HCT116 (cell line): ENCODE measurements around the gene WDR59. TPM values are rescaled to one million over a fixed set of nuclear protein-coding genes. Genes with fewer than 3 reads are reported as not detected.
"Not testable (repeated sequence)": the region's sequence is repeated elsewhere in the genome, so short reads cannot be mapped to it uniquely, and the experiment has no call there.

ENCODE experiments used
- ATAC-seq: fragments of 200-7000 bp; cut with Tn5 transposase; 2 replicates; pipeline ENCODE4 v1.9.1; 2020; ENCODE audit warnings: mild to moderate bottlenecking, moderate library complexity
- BruUV-seq: library from RNA; stranded (reverse); fragments of 400-500 nt; replicated peaks from 2 replicates; lab custom pipeline; 2021; lab: Mats Ljungman, UMichigan
- CTCF ChIA-PET: fragments of 300-600 bp; sonication (Branson Sonifier 250); formaldehyde crosslinking; loops from one replicate; lab custom pipeline; 2021; ENCODE audit warnings: antibody characterized with exemption; lab: Charles Lee
- POLR2A ChIA-PET: fragments of 300-600, 350-600 bp; sonication (Branson Sonifier 250); formaldehyde crosslinking; loops from one replicate; lab custom pipeline; 2021; ENCODE audit warnings: antibody characterized with exemption; lab: Charles Lee
- RAD21 ChIA-PET, 2 experiments: fragments of 300-600 bp; sonication (Branson Sonifier 250); formaldehyde crosslinking; loops; one replicate each; lab custom pipeline; 2023; ENCODE audit warnings: low total read pairs in 2 of 2; ENCODE audit not compliant: uncharacterized antibody in 2 of 2, unreplicated experiment in 2 of 2, low non-redundant PET in 1 of 2; lab: Charles Lee
- DNase-seq: peaks from one replicate; pipeline ENCODE4 v3.0.0-alpha.2; 2010; ENCODE audit warnings: low read depth, low spot score
- H2AFZ ChIP-seq: fragments of 200-600 bp; shearing (Covaris generic), sonication (generic); 2 replicates; pipeline ENCODE4 v1.6.1; 2017; ENCODE audit warnings: low read depth, mixed run types, mixed read lengths, antibody characterized with exemption, low read length; ENCODE audit not compliant: poor library complexity, severe bottlenecking
- H3K27ac ChIP-seq: 2 replicates; pipeline ENCODE4 v1.5.1; 2012; ENCODE audit warnings: low read depth, low read length
- H3K27me3 ChIP-seq: fragments of 200-600 bp; sonication (generic); 2 replicates; pipeline ENCODE4 v1.6.1; 2016; ENCODE audit warnings: mixed run types, low read length, mixed read lengths; ENCODE audit not compliant: insufficient read depth
- H3K36me3 ChIP-seq, 2 experiments: fragments of 200-500 bp in 1 of 2; fragments of 200-600 bp in 1 of 2; sonication (Bioruptor generic) in 1 of 2; sonication (generic) in 1 of 2; 2 replicates each; pipeline versions ENCODE4 v1.5.1 to v1.6.1; 2014 to 2016; ENCODE audit warnings: low read length in 2 of 2, inconsistent platforms in 1 of 2, mixed read lengths in 1 of 2, mixed run types in 1 of 2; ENCODE audit not compliant: insufficient read depth in 2 of 2, control insufficient read depth in 1 of 2
- H3K4me1 ChIP-seq, 2 experiments: fragments of 200-600 bp in 1 of 2; sonication (generic) in 1 of 2; 2 replicates each; pipeline versions ENCODE4 v1.5.1 to v1.6.1; 2012 to 2017; ENCODE audit warnings: low read length in 2 of 2, inconsistent platforms in 1 of 2, mild to moderate bottlenecking in 1 of 2, mixed read lengths in 1 of 2, mixed run types in 1 of 2, moderate library complexity in 1 of 2; ENCODE audit not compliant: insufficient read depth in 2 of 2, control insufficient read depth in 1 of 2
- H3K4me2 ChIP-seq: fragments of 200-600 bp; sonication (generic); 2 replicates; pipeline ENCODE4 v1.6.1; 2017; ENCODE audit warnings: mixed run types, low read length, mixed read lengths
- H3K4me3 ChIP-seq, 2 experiments: fragments of 200-600 bp in 1 of 2; sonication (generic) in 1 of 2; replicated peaks in 1 of 2; 2 replicates each; pipeline ENCODE4 v1.5.1; 2011 to 2016; ENCODE audit warnings: low read length in 2 of 2, control low read depth in 1 of 2, low read depth in 1 of 2, mild to moderate bottlenecking in 1 of 2, mixed read lengths in 1 of 2, mixed run types in 1 of 2
- H3K79me2 ChIP-seq: fragments of 200-600 bp; sonication (generic); 2 replicates; pipeline ENCODE4 v1.6.1; 2017; ENCODE audit warnings: mild to moderate bottlenecking, mixed run types, low read length, moderate library complexity, mixed read lengths; ENCODE audit not compliant: insufficient read depth
- H3K9ac ChIP-seq: fragments of 200-600 bp; sonication (generic); 2 replicates; pipeline ENCODE4 v1.6.1; 2016; ENCODE audit warnings: low read length, mixed read lengths
- H3K9me2 ChIP-seq: fragments of 200-600 bp; sonication (generic), shearing (Covaris generic); 2 replicates; pipeline ENCODE4 v1.6.1; 2017; ENCODE audit warnings: mixed run types, mild to moderate bottlenecking, moderate library complexity; ENCODE audit not compliant: insufficient read depth
- H3K9me3 ChIP-seq, 2 experiments: fragments of 200-500 bp in 1 of 2; fragments of 200-600 bp in 1 of 2; sonication (Bioruptor generic) in 1 of 2; sonication (generic) in 1 of 2; 2 replicates each; pipeline ENCODE4 v1.6.1; 2014 to 2017; ENCODE audit warnings: low read length in 2 of 2, mixed read lengths in 2 of 2, inconsistent platforms in 1 of 2, low read depth in 1 of 2, mild to moderate bottlenecking in 1 of 2, mixed run types in 1 of 2, moderate library complexity in 1 of 2; ENCODE audit not compliant: control insufficient read depth in 1 of 2, insufficient read depth in 1 of 2
- H4K20me1 ChIP-seq: fragments of 200-600 bp; sonication (generic), shearing (Covaris generic); 2 replicates; pipeline ENCODE4 v1.6.1; 2017; ENCODE audit warnings: mixed run types, mild to moderate bottlenecking, moderate library complexity; ENCODE audit not compliant: insufficient read depth
- ATF3 ChIP-seq: IDR thresholded peaks from 2 replicates; pipeline ENCODE4 v1.6.1; 2012
- EZH2 ChIP-seq: fragments of 200-600 bp; sonication (generic); IDR thresholded peaks from 2 replicates; pipeline ENCODE4 v1.6.1; 2017; ENCODE audit warnings: antibody characterized with exemption, mixed run types
- EZH2phosphoT487 ChIP-seq: fragments of 200-600 bp; IDR thresholded peaks from 2 replicates; pipeline ENCODE4 v1.6.1; 2018; ENCODE audit warnings: antibody characterized with exemption, borderline replicate concordance
- FOSL1 ChIP-seq: IDR thresholded peaks from 2 replicates; pipeline ENCODE4 v1.6.1; 2012; ENCODE audit warnings: low read depth
- JUND ChIP-seq: IDR thresholded peaks from 2 replicates; pipeline ENCODE4 v1.6.1; 2012
- MAX ChIP-seq: IDR thresholded peaks from 2 replicates; pipeline ENCODE4 v1.6.1; 2012
- POLR2AphosphoS5 ChIP-seq: IDR thresholded peaks from 2 replicates; pipeline ENCODE4 v1.6.1; 2011; ENCODE audit warnings: mild to moderate bottlenecking, low read depth, low read length, moderate library complexity
- SRF ChIP-seq: IDR thresholded peaks from 2 replicates; pipeline ENCODE4 v1.6.1; 2012; ENCODE audit warnings: low read depth
- YY1 ChIP-seq: IDR thresholded peaks from 2 replicates; pipeline ENCODE4 v1.6.1; 2011; ENCODE audit warnings: low read length, low read depth, moderate library complexity, mild to moderate bottlenecking; ENCODE audit not compliant: insufficient replicate concordance; ENCODE audit errors: extremely low read depth
- ZBTB33 ChIP-seq: IDR thresholded peaks from 2 replicates; pipeline ENCODE4 v1.6.1; 2011; ENCODE audit warnings: mild to moderate bottlenecking, low read length, moderate library complexity; ENCODE audit not compliant: insufficient replicate concordance; ENCODE audit errors: extremely low read depth
- ZNF274 ChIP-seq: fragments of 200-500 bp; sonication (Bioruptor generic); IDR thresholded peaks from 2 replicates; pipeline ENCODE4 v1.6.1; 2014; ENCODE audit warnings: mild to moderate bottlenecking, low read depth, low read length, inconsistent platforms
- intact Hi-C: fragments of 100-400 bp; cut with micrococcal nuclease; formaldehyde crosslinking; loops from 2 replicates; pipeline ENCODE4 v1.10.0; 2022
- total RNA-seq: library from RNA; stranded (reverse); gene quantifications from one replicate; pipeline ENCODE4 v1.2.1, GENCODE V29; 2021; ENCODE audit not compliant: unreplicated experiment

Gene WDR59
- total RNA-seq, 1 experiment from 2014 or later, result 96.9 TPM

- no peak for TF ChIP-seq ZBTB33
- TF ChIP-seq FOSL1, result no peak
- TF ChIP-seq YY1, result no peak
- TF ChIP-seq EZH2phosphoT487, result no peak
- TF ChIP-seq EZH2, result no peak
- TF ChIP-seq ATF3, result no peak
- no peak for TF ChIP-seq ZNF274
- no peak for TF ChIP-seq POLR2AphosphoS5
- no peak for TF ChIP-seq JUND
- no peak for TF ChIP-seq MAX
- no peak for TF ChIP-seq SRF
Observed at GRCh38 chr16:74921051-74921450, 63.9 kb downstream of the WDR59 start (continued).

- TF ChIP-seq YY1, result no peak
- no peak for TF ChIP-seq MAX
- TF ChIP-seq, all 23 proteins: peak for 0
- intact Hi-C loops, result no loop called here
- no peak overlapping the region for H3K9ac ChIP-seq
- CTCF ChIA-PET, result no interaction called here
- POLR2A ChIA-PET, result no interaction called here
- H3K36me3 ChIP-seq, result peaks cover 30% of the 10 kb centered on the region in 2 experiments
- BruUV-seq, result no TSS peak
- no peak overlapping the region for H3K27ac ChIP-seq
- H3K4me3 ChIP-seq, result no peak overlapping the region
- ATAC-seq (no peak), DNase-seq (no peak)
- H3K9me3 ChIP-seq, result no peaks in the 10 kb centered on the region
- no peak overlapping the region for H3K4me2 ChIP-seq
- no peaks in the 10 kb centered on the region for H3K4me1 ChIP-seq
- H4K20me1 ChIP-seq, result no peaks in the 10 kb centered on the region
- RAD21 ChIA-PET, result no interaction called here
- no peaks in the 10 kb centered on the region for H3K27me3 ChIP-seq
- H3K9me2 ChIP-seq, result no peaks in the 10 kb centered on the region
- no peaks in the 10 kb centered on the region for H3K79me2 ChIP-seq
- H2AFZ ChIP-seq, result no peak overlapping the region
Observed at GRCh38 chr16:74909665-74910064, 75.3 kb downstream of the WDR59 start.

- peaks cover 26% of the 10 kb centered on the region in 2 experiments for H3K36me3 ChIP-seq
- H4K20me1 ChIP-seq, H3K9ac ChIP-seq, ATAC-seq, H3K4me1 ChIP-seq, RAD21 ChIA-PET, H3K4me2 ChIP-seq, DNase-seq, H3K79me2 ChIP-seq, POLR2A ChIA-PET, H3K9me2 ChIP-seq, H3K9me3 ChIP-seq, H2AFZ ChIP-seq, CTCF ChIA-PET, H3K4me3 ChIP-seq, H3K27ac ChIP-seq, intact Hi-C loops, BruUV-seq, H3K27me3 ChIP-seq: not testable (repeated sequence)
Observed at GRCh38 chr16:74908759-74909158, 76.2 kb downstream of the WDR59 start.
